Stomach (tissue), 19 donors: Measurements from ENCODE around the gene ABHD2. TPM values are rescaled to one million over a fixed set of nuclear protein-coding genes. Genes with fewer than 3 reads are reported as not detected.

Source experiments
- DNase-seq, 2 donors: peaks; one replicate each; pipeline versions ENCODE4 v3.0.0 to v3.0.0-alpha.2; 2013 to 2019
- H3K27ac ChIP-seq, 5 donors: fragments of 200-600 bp in 4 of 5; sonication (generic) in 4 of 5; one replicate each; pipeline ENCODE4 v1.5.1; 2013 to 2019; ENCODE audit warnings: mild to moderate bottlenecking in 1 of 5, moderate library complexity in 1 of 5
- H3K27me3 ChIP-seq, 3 donors: fragments of 200-600 bp; sonication (generic); one replicate each; pipeline ENCODE4 v1.5.1; 2017 to 2019; ENCODE audit warnings: mixed run types in 1 of 3
- H3K36me3 ChIP-seq, 4 donors: fragments of 200-600 bp; sonication (generic); 1 replicate in 3 of 4; 2 replicates in 1 of 4; pipeline ENCODE4 v1.5.1; 2016 to 2019
- H3K4me1 ChIP-seq, 4 donors: fragments of 200-600 bp; sonication (generic); one replicate each; pipeline ENCODE4 v1.5.1; 2016 to 2019
- H3K4me3 ChIP-seq, 4 donors: fragments of 200-600 bp; sonication (generic) in 3 of 4; one replicate each; pipeline ENCODE4 v1.5.1; 2016 to 2019; ENCODE audit warnings: mild to moderate bottlenecking in 1 of 4
- H3K9me3 ChIP-seq, 4 donors: fragments of 200-600 bp; sonication (generic); one replicate each; pipeline ENCODE4 v1.5.1; 2016 to 2019
- EP300 ChIP-seq: sonication (generic); formaldehyde crosslinking; IDR thresholded peaks from one replicate; pipeline ENCODE4 v1.6.1; 2017; ENCODE audit warnings: antibody characterized with exemption
- POLR2A ChIP-seq, 4 donors: fragments of 450-650 bp; IDR thresholded peaks; one replicate each; pipeline ENCODE4 v1.6.1; 2016; ENCODE audit warnings: antibody characterized with exemption in 4 of 4, control low read depth in 2 of 4, mild to moderate bottlenecking in 1 of 4, moderate library complexity in 1 of 4
- POLR2AphosphoS5 ChIP-seq, 3 donors: sonication (generic); formaldehyde crosslinking; IDR thresholded peaks; one replicate each; pipeline ENCODE4 v1.6.1; 2016; ENCODE audit warnings: antibody characterized with exemption in 3 of 3
- WGBS, 5 donors: extraction: QIAGEN DNeasy Blood & Tissue Kit in 3 of 5; methylation state at CpG; one replicate each; pipeline versions ENCODE4 v1.1.5 to v1.1.7; 2013 to 2018; 5-methylcytosine and 5-hydroxymethylcytosine counted together
- intact Hi-C: fragments of 100-400 bp; cut with DNase I; formaldehyde crosslinking; loops from one replicate; pipeline ENCODE4 v1.15.1; 2023; ENCODE audit warnings: low total_unique reads
- long read RNA-seq, 10 donors: transcript quantifications; one replicate each; lab custom pipeline, GENCODE V29; 2026
- polyA plus RNA-seq, 3 donors: library from polyadenylated mRNA; stranded (reverse); fragments of 200-250 nt; gene quantifications; one replicate each; pipeline ENCODE4 v1.2.3, GENCODE V29; 2013
- total RNA-seq, 5 donors: library from RNA; depleted of rRNA; stranded (reverse); fragments of >200 nt; gene quantifications; one replicate each; pipeline versions ENCODE4 v1.1.0 to v1.2.3, GENCODE V29; 2014 to 2016
- TF ChIP-seq, protein P1 (sequence below), 7 experiments: fragments of 450-650 bp in 4 of 7; fragments of 200-600 bp in 3 of 7; sonication (generic) in 3 of 7; IDR thresholded peaks; one replicate each; pipeline ENCODE4 v1.5.1; 2016 to 2019; ENCODE audit warnings: antibody characterized with exemption in 7 of 7, control low read depth in 2 of 7, mild to moderate bottlenecking in 1 of 7
- donor health status: healthy with polysubstance abuse.
- donor health status: Bipolar disorder and iron deficiency.
- donor health status: healthy.

ABHD2 gene, protein sequence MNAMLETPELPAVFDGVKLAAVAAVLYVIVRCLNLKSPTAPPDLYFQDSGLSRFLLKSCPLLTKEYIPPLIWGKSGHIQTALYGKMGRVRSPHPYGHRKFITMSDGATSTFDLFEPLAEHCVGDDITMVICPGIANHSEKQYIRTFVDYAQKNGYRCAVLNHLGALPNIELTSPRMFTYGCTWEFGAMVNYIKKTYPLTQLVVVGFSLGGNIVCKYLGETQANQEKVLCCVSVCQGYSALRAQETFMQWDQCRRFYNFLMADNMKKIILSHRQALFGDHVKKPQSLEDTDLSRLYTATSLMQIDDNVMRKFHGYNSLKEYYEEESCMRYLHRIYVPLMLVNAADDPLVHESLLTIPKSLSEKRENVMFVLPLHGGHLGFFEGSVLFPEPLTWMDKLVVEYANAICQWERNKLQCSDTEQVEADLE
- total RNA-seq (100 to 1,000 TPM in 4 of 5 donors, 10 to 100 TPM in 1; 16.5 to 192 (median 148) TPM), polyA plus RNA-seq (10 to 100 TPM in 1 of 3 donors, 1 to 10 TPM in 2; 5.1 to 16.9 (median 8.9) TPM)
- long read RNA-seq, donor 1, full-length matches to known transcripts = 2 of 24 reads
- long read RNA-seq, donor 1, partial matches to known transcripts = 22 of 24 reads
- long read RNA-seq, donor 1, other reads (novel, unspliced or antisense) = 0 of 24 reads
- long read RNA-seq, donor 2, full-length matches to known transcripts = 8 of 14 reads
- long read RNA-seq, donor 2, partial matches to known transcripts = 6 of 14 reads
- long read RNA-seq, donor 2, other reads (novel, unspliced or antisense) = 0 of 14 reads
- long read RNA-seq, donor 3, full-length matches to known transcripts = 4 of 4 reads
- long read RNA-seq, donor 3, partial matches to known transcripts = 0 of 4 reads
- long read RNA-seq, donor 3, other reads (novel, unspliced or antisense) = 0 of 4 reads
- long read RNA-seq, donor 4, full-length matches to known transcripts = 1 of 1 reads
- long read RNA-seq, donor 4, partial matches to known transcripts = 0 of 1 reads
- long read RNA-seq, donor 4, other reads (novel, unspliced or antisense) = 0 of 1 reads
- long read RNA-seq, donor 5, full-length matches to known transcripts = 4 of 16 reads
- long read RNA-seq, donor 5, partial matches to known transcripts = 12 of 16 reads
- long read RNA-seq, donor 5, other reads (novel, unspliced or antisense) = 0 of 16 reads
- long read RNA-seq, donor 6, full-length matches to known transcripts = 13 of 100 reads
- long read RNA-seq, donor 6, partial matches to known transcripts = 87 of 100 reads
- long read RNA-seq, donor 6, other reads (novel, unspliced or antisense) = 0 of 100 reads
- long read RNA-seq, donor 7, full-length matches to known transcripts = 7 of 13 reads
- long read RNA-seq, donor 7, partial matches to known transcripts = 6 of 13 reads
- long read RNA-seq, donor 7, other reads (novel, unspliced or antisense) = 0 of 13 reads
- long read RNA-seq, donor 8, full-length matches to known transcripts = 3 of 8 reads
- long read RNA-seq, donor 8, partial matches to known transcripts = 5 of 8 reads
- long read RNA-seq, donor 8, other reads (novel, unspliced or antisense) = 0 of 8 reads
- long read RNA-seq, donor 9, full-length matches to known transcripts = 1 of 7 reads
- long read RNA-seq, donor 9, partial matches to known transcripts = 6 of 7 reads
- long read RNA-seq, donor 9, other reads (novel, unspliced or antisense) = 0 of 7 reads
- long read RNA-seq, donor 10, partial matches to known transcripts = 18 of 18 reads
- long read RNA-seq, donor 10, other reads (novel, unspliced or antisense) = 0 of 18 reads

DNA sequence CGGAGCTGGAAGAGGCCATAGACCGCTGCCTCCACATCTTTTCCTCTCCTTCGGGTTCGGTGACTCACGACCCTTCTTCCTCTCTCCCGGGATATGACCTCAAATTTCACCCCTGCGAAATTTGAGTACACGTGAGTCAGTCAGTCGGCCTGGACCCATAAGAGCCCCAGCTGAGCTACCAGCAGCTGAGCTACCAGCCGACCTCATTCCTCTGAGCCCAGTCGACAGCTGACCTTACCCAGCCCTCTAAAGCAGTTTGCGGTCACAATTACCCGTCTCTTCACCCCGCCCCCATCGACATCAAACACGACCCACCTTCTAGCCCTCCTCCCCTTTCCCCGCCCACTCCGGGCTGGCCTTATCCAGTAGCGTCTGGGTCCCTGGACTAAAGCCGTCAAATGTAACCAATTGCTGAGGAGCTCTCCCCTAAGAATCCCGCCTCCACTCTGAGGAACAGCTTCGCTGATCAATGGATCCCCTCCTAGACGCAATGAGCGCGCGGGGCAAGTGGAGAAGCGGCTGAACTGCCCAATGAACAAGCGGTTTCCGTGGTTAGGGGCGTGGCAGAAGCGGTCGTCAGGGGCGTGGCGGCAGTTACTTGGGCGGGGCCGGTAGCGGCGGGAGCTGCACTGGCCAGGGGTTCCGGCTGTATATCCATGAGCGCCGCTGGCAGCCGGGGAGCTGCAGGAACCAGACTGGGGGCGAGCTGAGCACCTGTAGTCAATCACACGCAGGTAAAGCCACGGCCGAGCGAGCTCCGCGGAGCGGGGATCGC is at the start of gene ABHD2:
Gene ABHD2 (plus strand): TSS at position 627 of the 775 bp plus-strand sequence. CDS start 27,872 bp downstream, outside the sequence.
- TF ChIP-seq POLR2A (IDR thresholded peaks at IDR 0.05) = peak in 2 of 4 donors; percentile 83 to 88
- peak; percentile 79 to 89 (median 85) for TF ChIP-seq POLR2AphosphoS5 (IDR thresholded peaks at IDR 0.05)
- no peak for TF ChIP-seq EP300
- TF ChIP-seq, protein P1, sequence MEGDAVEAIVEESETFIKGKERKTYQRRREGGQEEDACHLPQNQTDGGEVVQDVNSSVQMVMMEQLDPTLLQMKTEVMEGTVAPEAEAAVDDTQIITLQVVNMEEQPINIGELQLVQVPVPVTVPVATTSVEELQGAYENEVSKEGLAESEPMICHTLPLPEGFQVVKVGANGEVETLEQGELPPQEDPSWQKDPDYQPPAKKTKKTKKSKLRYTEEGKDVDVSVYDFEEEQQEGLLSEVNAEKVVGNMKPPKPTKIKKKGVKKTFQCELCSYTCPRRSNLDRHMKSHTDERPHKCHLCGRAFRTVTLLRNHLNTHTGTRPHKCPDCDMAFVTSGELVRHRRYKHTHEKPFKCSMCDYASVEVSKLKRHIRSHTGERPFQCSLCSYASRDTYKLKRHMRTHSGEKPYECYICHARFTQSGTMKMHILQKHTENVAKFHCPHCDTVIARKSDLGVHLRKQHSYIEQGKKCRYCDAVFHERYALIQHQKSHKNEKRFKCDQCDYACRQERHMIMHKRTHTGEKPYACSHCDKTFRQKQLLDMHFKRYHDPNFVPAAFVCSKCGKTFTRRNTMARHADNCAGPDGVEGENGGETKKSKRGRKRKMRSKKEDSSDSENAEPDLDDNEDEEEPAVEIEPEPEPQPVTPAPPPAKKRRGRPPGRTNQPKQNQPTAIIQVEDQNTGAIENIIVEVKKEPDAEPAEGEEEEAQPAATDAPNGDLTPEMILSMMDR (IDR thresholded peaks at IDR 0.05) = no peak
- Histone ChIP-seq H3K4me1 (peaks cover 30 to 61% (median 48%) of the 10 kb centered on the region in 4 donors), H3K9me3 (no peaks in the 10 kb centered on the region), H3K4me3 (peak within 1 kb of the TSS; percentile 72 to 90 (median 78)), H3K27ac (peak within 1 kb of the TSS; percentile 92 to 95 (median 93)), H3K27me3 (no peaks in the 10 kb centered on the region), H3K36me3 (no peaks in the 10 kb centered on the region)
- peak; percentile 99 to 100 for DNase-seq
- WGBS, 5 donors = 0 to 1% (median 0%) methylated on average over 44 to 51 of the region's 51 CpGs
- intact Hi-C loops = no loop called here

DNA sequence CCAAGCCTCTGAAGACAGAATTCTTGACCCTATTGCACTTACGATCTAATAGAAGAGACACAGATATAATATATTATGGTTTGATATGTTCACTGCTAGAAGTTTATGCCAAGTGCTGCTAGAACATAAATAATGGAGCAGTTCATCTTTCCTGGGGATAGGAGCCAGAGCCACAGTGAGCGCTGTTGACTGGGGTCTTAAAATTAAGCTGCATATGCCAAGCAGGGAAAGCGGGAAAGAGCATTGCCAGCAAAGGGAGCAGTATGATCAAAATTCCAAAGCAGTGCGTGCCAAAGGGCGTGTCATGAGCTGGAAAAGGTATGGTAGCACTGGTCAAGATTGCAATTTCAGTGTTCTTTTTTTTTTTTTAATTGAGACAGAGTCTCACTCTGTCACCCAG is 49.1 kb upstream of the ABHD2 start:
- Histone ChIP-seq H3K27ac (peak overlapping the region in 1 of 5 donors; percentile 27), H3K4me3 (no peak overlapping the region), H3K4me1 (no peaks in the 10 kb centered on the region), H3K36me3 (no peaks in the 10 kb centered on the region), H3K27me3 (no peaks in the 10 kb centered on the region), H3K9me3 (no peaks in the 10 kb centered on the region)
- TF ChIP-seq POLR2A (IDR thresholded peaks at IDR 0.05) = no peak
- peak in 1 of 3 donors; percentile 17 for TF ChIP-seq POLR2AphosphoS5 (IDR thresholded peaks at IDR 0.05)
- TF ChIP-seq EP300 = no peak
- TF ChIP-seq, protein P1 (IDR thresholded peaks at IDR 0.05) = no peak
- DNase-seq = peak in 1 of 2 donors; percentile 49
- intact Hi-C loops = no loop called here
- 45 to 67% (median 61%) methylated on average over 5 of the region's 5 CpGs for WGBS, 5 donors

DNA sequence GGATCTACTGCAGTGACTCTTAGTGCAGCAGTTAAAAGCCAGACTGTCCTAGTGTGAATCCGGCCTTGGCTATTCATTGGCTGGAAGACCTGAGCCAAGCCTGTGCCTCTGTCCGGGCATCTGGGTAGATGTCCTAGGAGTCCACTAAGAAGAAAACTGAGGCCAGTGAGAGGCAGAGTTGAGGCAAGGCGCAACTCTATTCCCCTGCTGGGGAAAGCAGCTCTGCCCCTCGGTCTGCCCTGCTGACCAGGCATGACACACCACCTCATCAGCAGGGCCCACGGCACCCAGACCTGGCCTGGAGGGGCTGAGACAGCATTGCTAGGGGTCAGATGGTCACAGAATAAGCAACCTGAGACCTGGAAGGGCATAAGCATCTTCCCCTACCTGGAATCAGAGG is 46.7 kb upstream of the ABHD2 start:
- Histone ChIP-seq H3K36me3 (no peaks in the 10 kb centered on the region), H3K4me1 (no peaks in the 10 kb centered on the region), H3K27me3 (no peaks in the 10 kb centered on the region), H3K27ac (peak overlapping the region in 3 of 5 donors; percentile 3 to 70 (median 67)), H3K9me3 (no peaks in the 10 kb centered on the region), H3K4me3 (peak overlapping the region in 2 of 4 donors; percentile 2 to 6)
- 51 to 87% (median 82%) methylated on average over 4 to 5 of the region's 5 CpGs for WGBS, 5 donors
- intact Hi-C loops = no loop called here
- no peak for DNase-seq
- TF ChIP-seq, protein P1 (IDR thresholded peaks at IDR 0.05) = no peak
- TF ChIP-seq POLR2A (IDR thresholded peaks at IDR 0.05) (no peak), POLR2AphosphoS5 (IDR thresholded peaks at IDR 0.05) (no peak), EP300 (no peak)
